ENCODE results near the gene CRBN.
A peak's percentile ranks its signal among the peaks of the same experiment; 100 is the strongest.

CRBN gene

DNA sequence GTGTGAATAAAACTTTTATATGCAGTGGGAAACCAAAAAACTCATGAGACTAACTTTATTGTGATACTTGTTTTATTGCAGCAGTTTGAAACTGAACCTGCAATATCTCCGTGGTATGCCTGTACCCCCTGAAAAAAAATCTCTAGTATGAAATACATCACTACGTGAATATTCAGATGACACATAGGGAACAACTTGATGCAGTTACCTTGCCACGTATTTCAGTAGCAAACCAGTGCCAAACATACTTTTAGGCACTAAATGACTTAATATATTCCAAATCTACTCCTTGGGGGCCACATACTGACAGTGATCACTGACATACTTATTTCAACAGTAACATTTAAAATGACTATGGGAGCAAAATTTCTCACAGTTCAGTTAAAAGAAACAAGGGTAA lies 13.8 kb downstream of the CRBN start:
- H3K27ac Mint-ChIP-seq, result no peak overlapping the region
- TF ChIP-seq, protein P1, sequence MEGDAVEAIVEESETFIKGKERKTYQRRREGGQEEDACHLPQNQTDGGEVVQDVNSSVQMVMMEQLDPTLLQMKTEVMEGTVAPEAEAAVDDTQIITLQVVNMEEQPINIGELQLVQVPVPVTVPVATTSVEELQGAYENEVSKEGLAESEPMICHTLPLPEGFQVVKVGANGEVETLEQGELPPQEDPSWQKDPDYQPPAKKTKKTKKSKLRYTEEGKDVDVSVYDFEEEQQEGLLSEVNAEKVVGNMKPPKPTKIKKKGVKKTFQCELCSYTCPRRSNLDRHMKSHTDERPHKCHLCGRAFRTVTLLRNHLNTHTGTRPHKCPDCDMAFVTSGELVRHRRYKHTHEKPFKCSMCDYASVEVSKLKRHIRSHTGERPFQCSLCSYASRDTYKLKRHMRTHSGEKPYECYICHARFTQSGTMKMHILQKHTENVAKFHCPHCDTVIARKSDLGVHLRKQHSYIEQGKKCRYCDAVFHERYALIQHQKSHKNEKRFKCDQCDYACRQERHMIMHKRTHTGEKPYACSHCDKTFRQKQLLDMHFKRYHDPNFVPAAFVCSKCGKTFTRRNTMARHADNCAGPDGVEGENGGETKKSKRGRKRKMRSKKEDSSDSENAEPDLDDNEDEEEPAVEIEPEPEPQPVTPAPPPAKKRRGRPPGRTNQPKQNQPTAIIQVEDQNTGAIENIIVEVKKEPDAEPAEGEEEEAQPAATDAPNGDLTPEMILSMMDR (IDR thresholded peaks at IDR 0.05; ENCODE audit: unreplicated experiment in 3 of 3), result no peak
- no peak overlapping the region for H3K4me3 Mint-ChIP-seq
- peaks cover 19% of the 10 kb centered on the region for H3K9me3 Mint-ChIP-seq
- H3K27me3 Mint-ChIP-seq (ENCODE audit: low read depth), result no peaks in the 10 kb centered on the region
- H3K4me1 Mint-ChIP-seq, result no peaks in the 10 kb centered on the region
- peaks cover 65% of the 10 kb centered on the region for H3K36me3 Mint-ChIP-seq (ENCODE audit: low read depth)

DNA sequence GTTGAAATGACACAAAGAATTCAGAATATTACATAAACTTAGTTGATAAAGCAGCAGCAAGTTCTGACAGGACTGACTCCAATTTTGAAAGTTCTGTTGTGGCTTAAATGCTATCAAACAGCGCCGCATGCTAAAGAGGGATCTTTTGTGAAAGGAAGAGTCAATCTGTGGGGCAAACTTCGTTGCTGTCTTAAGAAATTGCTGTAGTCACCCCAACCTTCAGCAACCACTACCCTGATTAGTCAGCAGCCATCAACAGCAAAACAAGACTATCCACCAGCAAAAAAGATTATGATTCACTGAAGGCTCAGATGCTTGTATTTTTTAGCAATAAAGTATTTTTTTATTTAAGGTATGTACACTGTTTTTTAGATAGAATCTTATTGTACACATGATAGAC lies 14.2 kb downstream of the CRBN start:
- peaks cover 19% of the 10 kb centered on the region for H3K9me3 Mint-ChIP-seq
- H3K36me3 Mint-ChIP-seq (ENCODE audit: low read depth), result peaks cover 68% of the 10 kb centered on the region
- H3K4me1 Mint-ChIP-seq, result no peaks in the 10 kb centered on the region
- H3K27me3 Mint-ChIP-seq (ENCODE audit: low read depth), result no peaks in the 10 kb centered on the region
- no peak overlapping the region for H3K4me3 Mint-ChIP-seq
- H3K27ac Mint-ChIP-seq, result no peak overlapping the region
- TF ChIP-seq, protein P1 (IDR thresholded peaks at IDR 0.05; ENCODE audit: unreplicated experiment in 3 of 3), result no peak

DNA sequence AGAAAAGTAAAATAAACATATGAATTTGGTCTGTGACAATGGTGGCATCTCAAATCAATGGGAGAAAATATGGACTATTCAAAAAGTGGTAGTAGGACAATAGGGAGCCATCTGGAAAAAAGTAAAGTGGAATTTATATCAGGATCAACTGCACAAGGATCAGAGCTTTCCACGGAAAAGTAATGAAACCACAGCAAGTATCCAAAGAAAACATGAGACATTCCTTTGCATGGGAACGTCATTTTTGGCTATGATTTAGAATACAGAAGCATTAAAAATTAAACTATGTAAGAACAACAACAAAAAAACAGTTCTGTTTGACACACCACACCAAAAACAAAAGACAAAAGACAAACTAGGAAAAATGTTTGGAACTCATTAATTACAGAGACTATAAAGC lies 18.7 kb downstream of the CRBN start:
- Mint-ChIP-seq H3K27ac (no peak overlapping the region), H3K9me3 (peaks cover 9% of the 10 kb centered on the region), H3K4me1 (no peaks in the 10 kb centered on the region), H3K27me3 (ENCODE audit: low read depth) (no peaks in the 10 kb centered on the region), H3K4me3 (no peak overlapping the region), H3K36me3 (ENCODE audit: low read depth) (peaks cover 75% of the 10 kb centered on the region)
- TF ChIP-seq, protein P1 (IDR thresholded peaks at IDR 0.05; ENCODE audit: unreplicated experiment in 3 of 3), result no peak

DNA sequence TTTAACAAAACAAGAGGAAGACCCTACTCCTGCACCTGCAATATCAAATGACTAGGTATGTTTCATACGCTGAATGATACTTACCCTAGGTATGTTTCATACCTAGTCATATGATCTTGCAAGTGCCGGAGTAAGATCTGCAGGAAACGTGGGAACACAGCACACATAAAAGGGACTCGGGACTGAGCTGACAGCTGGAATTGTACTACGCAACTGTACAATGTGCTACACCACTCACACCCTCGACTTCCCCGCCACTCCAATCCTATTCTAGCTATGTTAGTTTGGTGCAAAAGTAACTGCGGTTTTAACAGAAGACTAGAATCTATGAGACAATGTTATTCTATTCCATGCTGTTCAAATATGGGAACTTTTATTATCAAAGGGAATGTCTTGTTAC lies 22.0 kb downstream of the CRBN start:
- Mint-ChIP-seq H3K9me3 (no peaks in the 10 kb centered on the region), H3K27me3 (ENCODE audit: low read depth) (no peaks in the 10 kb centered on the region), H3K27ac (no peak overlapping the region), H3K4me1 (no peaks in the 10 kb centered on the region), H3K36me3 (ENCODE audit: low read depth) (peaks cover 68% of the 10 kb centered on the region), H3K4me3 (no peak overlapping the region)
- TF ChIP-seq, protein P1 (IDR thresholded peaks at IDR 0.05; ENCODE audit: unreplicated experiment in 3 of 3), result no peak

DNA sequence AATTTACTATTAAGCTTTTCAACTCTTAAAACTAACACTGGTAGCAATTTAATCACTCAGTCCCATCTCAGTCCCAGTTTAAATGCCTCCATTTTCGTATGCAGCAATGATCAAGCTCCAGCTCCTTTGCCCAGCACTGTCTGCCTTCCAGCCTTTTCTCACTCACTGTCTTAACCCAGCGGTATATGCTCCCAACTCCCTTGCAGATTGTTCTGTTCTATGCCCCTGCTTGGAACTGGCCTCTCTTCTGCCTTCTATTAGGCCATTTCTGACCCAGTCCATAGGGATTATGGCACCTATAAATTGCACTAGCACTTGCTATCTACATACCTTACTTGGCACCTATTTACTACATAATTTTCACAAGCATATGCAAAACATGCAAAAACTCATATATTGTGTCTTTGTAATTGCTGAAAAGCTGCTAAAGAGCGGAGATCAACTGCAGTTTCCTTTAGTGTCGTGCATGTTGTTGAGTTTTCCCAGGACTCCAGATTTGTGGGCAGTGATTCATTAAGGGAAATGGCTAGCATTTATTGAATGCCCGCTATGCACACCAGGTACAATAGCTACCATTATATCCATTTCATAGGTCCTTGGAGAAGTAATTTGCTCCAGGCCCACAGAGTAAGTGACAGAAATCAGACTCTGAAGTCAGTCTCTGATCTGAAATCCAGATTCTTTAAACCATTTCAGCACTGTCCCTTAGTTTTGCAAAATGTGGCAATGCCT lies 24.4 kb downstream of the CRBN start:
- Mint-ChIP-seq H3K27ac (no peak overlapping the region), H3K4me1 (no peaks in the 10 kb centered on the region), H3K4me3 (no peak overlapping the region), H3K36me3 (ENCODE audit: low read depth) (peaks cover 71% of the 10 kb centered on the region), H3K27me3 (ENCODE audit: low read depth) (no peaks in the 10 kb centered on the region), H3K9me3 (no peaks in the 10 kb centered on the region)
- TF ChIP-seq, protein P1 (IDR thresholded peaks at IDR 0.05; ENCODE audit: unreplicated experiment in 3 of 3), result no peak

DNA sequence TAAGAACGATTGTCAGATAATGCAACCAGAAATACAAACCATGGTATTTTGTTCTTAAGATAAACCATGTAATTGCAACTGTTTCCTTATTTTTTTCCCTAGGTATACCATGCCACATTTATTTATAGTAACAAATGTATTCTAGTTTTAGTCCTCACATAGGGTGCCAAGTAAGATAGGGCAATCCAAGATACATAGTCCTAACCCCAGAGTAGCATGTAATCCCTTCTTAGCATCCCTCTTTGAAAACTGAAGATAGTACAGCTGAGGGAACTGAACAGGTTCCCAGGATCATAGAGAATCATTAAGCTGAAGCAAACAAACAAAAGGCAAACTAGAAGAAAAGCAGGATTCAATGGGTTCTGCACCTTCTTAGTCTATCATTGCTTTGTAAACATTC lies 28.0 kb downstream of the CRBN start:
- no peak overlapping the region for H3K4me3 Mint-ChIP-seq
- peak overlapping the region in 2 of 3 experiments; percentile 39 to 58 for H3K27ac Mint-ChIP-seq
- no peaks in the 10 kb centered on the region for H3K4me1 Mint-ChIP-seq
- TF ChIP-seq, protein P1 (IDR thresholded peaks at IDR 0.05; ENCODE audit: unreplicated experiment in 3 of 3), result no peak
- no peaks in the 10 kb centered on the region for H3K9me3 Mint-ChIP-seq
- H3K27me3 Mint-ChIP-seq (ENCODE audit: low read depth), result no peaks in the 10 kb centered on the region
- peaks cover 64% of the 10 kb centered on the region for H3K36me3 Mint-ChIP-seq (ENCODE audit: low read depth)
